ENCODE data around the gene CNTNAP3B. TPM values are rescaled to one million over a fixed set of nuclear protein-coding genes. Genes with fewer than 3 reads are reported as not detected.
"Not testable (repeated sequence)": the region's sequence is repeated elsewhere in the genome, so short reads cannot be mapped to it uniquely, and the experiment has no call there.

The CNTNAP3B gene
- polyA plus RNA-seq, 3 donors = not detected

GRCh38 chr9:42050701-42051100 lies 78.5 kb downstream of the CNTNAP3B start:
- WGBS (ENCODE audit: insufficient coverage) = no CpG with 5 or more reads among the region's 2 CpGs
- H3K27ac ChIP-seq (ENCODE audit: low read depth in 1 of 2, low read length in 2 of 2); H3K79me2 ChIP-seq (ENCODE audit: insufficient read depth, low read length); H3K4me1 ChIP-seq (ENCODE audit: control insufficient read depth in 1 of 2, insufficient read depth in 2 of 2, low read length in 2 of 2); H3K36me3 Mint-ChIP-seq; H4K20me1 ChIP-seq (ENCODE audit: insufficient read depth, low read length); DNase-seq; intact Hi-C loops (cut with micrococcal nuclease); H3K36me3 ChIP-seq (replicated peaks in 1 of 2; ENCODE audit: control insufficient read depth in 1 of 2, insufficient read depth in 2 of 2, low read length in 2 of 2); H3K4me2 ChIP-seq (replicated peaks; ENCODE audit: extremely low read depth, low read length, poor library complexity, severe bottlenecking); H3K4me1 Mint-ChIP-seq; H3K27ac Mint-ChIP-seq; H3K4me3 Mint-ChIP-seq; H3K27me3 Mint-ChIP-seq (ENCODE audit: low read depth in 3 of 3); H3K9me3 ChIP-seq (replicated peaks in 1 of 2; ENCODE audit: control insufficient read depth in 1 of 2, insufficient read depth in 1 of 2, low read length in 2 of 2); H3K27me3 ChIP-seq (ENCODE audit: control insufficient read depth in 2 of 2, insufficient read depth in 2 of 2, low read length in 2 of 2); H3K9me3 Mint-ChIP-seq; H3K4me3 ChIP-seq (replicated peaks in 1 of 3; ENCODE audit: low read depth in 2 of 3, low read length in 3 of 3); H2AFZ ChIP-seq (ENCODE audit: insufficient read depth, low read depth, low read length, poor library complexity, severe bottlenecking); H3K9ac ChIP-seq (ENCODE audit: insufficient read depth, low read length, poor library complexity, severe bottlenecking): not testable (repeated sequence)

GRCh38 chr9:42044422-42045010 lies 84.7 kb downstream of the CNTNAP3B start:
- WGBS (ENCODE audit: insufficient coverage) = no CpG with 5 or more reads among the region's 10 CpGs
- H3K27me3 ChIP-seq (ENCODE audit: control insufficient read depth in 2 of 2, insufficient read depth in 2 of 2, low read length in 2 of 2); H3K9ac ChIP-seq (ENCODE audit: insufficient read depth, low read length, poor library complexity, severe bottlenecking); H3K9me3 ChIP-seq (replicated peaks in 1 of 2; ENCODE audit: control insufficient read depth in 1 of 2, insufficient read depth in 1 of 2, low read length in 2 of 2); H3K4me3 Mint-ChIP-seq; H4K20me1 ChIP-seq (ENCODE audit: insufficient read depth, low read length); H3K4me1 ChIP-seq (ENCODE audit: control insufficient read depth in 1 of 2, insufficient read depth in 2 of 2, low read length in 2 of 2); H3K4me3 ChIP-seq (replicated peaks in 1 of 3; ENCODE audit: low read depth in 2 of 3, low read length in 3 of 3); H3K4me2 ChIP-seq (replicated peaks; ENCODE audit: extremely low read depth, low read length, poor library complexity, severe bottlenecking); H3K27ac Mint-ChIP-seq; H3K4me1 Mint-ChIP-seq; H3K36me3 ChIP-seq (replicated peaks in 1 of 2; ENCODE audit: control insufficient read depth in 1 of 2, insufficient read depth in 2 of 2, low read length in 2 of 2); H3K27me3 Mint-ChIP-seq (ENCODE audit: low read depth in 3 of 3); DNase-seq; H3K9me3 Mint-ChIP-seq; H2AFZ ChIP-seq (ENCODE audit: insufficient read depth, low read depth, low read length, poor library complexity, severe bottlenecking); H3K27ac ChIP-seq (ENCODE audit: low read depth in 1 of 2, low read length in 2 of 2); H3K36me3 Mint-ChIP-seq; H3K79me2 ChIP-seq (ENCODE audit: insufficient read depth, low read length); intact Hi-C loops (cut with micrococcal nuclease): not testable (repeated sequence)

GRCh38 chr9:42033541-42033940 lies 95.7 kb downstream of the CNTNAP3B start:
- H3K4me2 ChIP-seq (replicated peaks; ENCODE audit: extremely low read depth, low read length, poor library complexity, severe bottlenecking); H3K36me3 ChIP-seq (replicated peaks in 1 of 2; ENCODE audit: control insufficient read depth in 1 of 2, insufficient read depth in 2 of 2, low read length in 2 of 2); H3K27me3 Mint-ChIP-seq (ENCODE audit: low read depth in 3 of 3); H3K9me3 Mint-ChIP-seq; H3K4me3 ChIP-seq (replicated peaks in 1 of 3; ENCODE audit: low read depth in 2 of 3, low read length in 3 of 3); intact Hi-C loops (cut with micrococcal nuclease); H3K4me3 Mint-ChIP-seq; H3K27me3 ChIP-seq (ENCODE audit: control insufficient read depth in 2 of 2, insufficient read depth in 2 of 2, low read length in 2 of 2); H3K36me3 Mint-ChIP-seq; H3K9ac ChIP-seq (ENCODE audit: insufficient read depth, low read length, poor library complexity, severe bottlenecking); H4K20me1 ChIP-seq (ENCODE audit: insufficient read depth, low read length); H3K79me2 ChIP-seq (ENCODE audit: insufficient read depth, low read length); H3K9me3 ChIP-seq (replicated peaks in 1 of 2; ENCODE audit: control insufficient read depth in 1 of 2, insufficient read depth in 1 of 2, low read length in 2 of 2); H3K27ac Mint-ChIP-seq; H3K4me1 ChIP-seq (ENCODE audit: control insufficient read depth in 1 of 2, insufficient read depth in 2 of 2, low read length in 2 of 2); H2AFZ ChIP-seq (ENCODE audit: insufficient read depth, low read depth, low read length, poor library complexity, severe bottlenecking); DNase-seq; H3K27ac ChIP-seq (ENCODE audit: low read depth in 1 of 2, low read length in 2 of 2); H3K4me1 Mint-ChIP-seq: not testable (repeated sequence)
- WGBS (ENCODE audit: insufficient coverage) = no CpG with 5 or more reads among the region's 3 CpGs

- H3K27me3 ChIP-seq (ENCODE audit: control insufficient read depth in 2 of 2, insufficient read depth in 2 of 2, low read length in 2 of 2); H3K36me3 Mint-ChIP-seq; H4K20me1 ChIP-seq (ENCODE audit: insufficient read depth, low read length); intact Hi-C loops (cut with micrococcal nuclease); H2AFZ ChIP-seq (ENCODE audit: insufficient read depth, low read depth, low read length, poor library complexity, severe bottlenecking); H3K27ac Mint-ChIP-seq; DNase-seq; H3K9ac ChIP-seq (ENCODE audit: insufficient read depth, low read length, poor library complexity, severe bottlenecking); H3K36me3 ChIP-seq (replicated peaks in 1 of 2; ENCODE audit: control insufficient read depth in 1 of 2, insufficient read depth in 2 of 2, low read length in 2 of 2); H3K9me3 ChIP-seq (replicated peaks in 1 of 2; ENCODE audit: control insufficient read depth in 1 of 2, insufficient read depth in 1 of 2, low read length in 2 of 2); H3K4me3 Mint-ChIP-seq; H3K9me3 Mint-ChIP-seq; H3K27ac ChIP-seq (ENCODE audit: low read depth in 1 of 2, low read length in 2 of 2); H3K4me1 Mint-ChIP-seq; H3K27me3 Mint-ChIP-seq (ENCODE audit: low read depth in 3 of 3); H3K4me2 ChIP-seq (replicated peaks; ENCODE audit: extremely low read depth, low read length, poor library complexity, severe bottlenecking); H3K4me1 ChIP-seq (ENCODE audit: control insufficient read depth in 1 of 2, insufficient read depth in 2 of 2, low read length in 2 of 2); H3K79me2 ChIP-seq (ENCODE audit: insufficient read depth, low read length); H3K4me3 ChIP-seq (replicated peaks in 1 of 3; ENCODE audit: low read depth in 2 of 3, low read length in 3 of 3): not testable (repeated sequence)
Measured at GRCh38 chr9:42020639-42021038, 108.6 kb downstream of the CNTNAP3B start.

Measured in CD14-positive monocyte (primary cell).